MM.1S (cell line): ENCODE results near the gene STRADA.

Experiments
- DNase-seq: peaks from one replicate; pipeline ENCODE4 v3.0.0-alpha.2; 2015
- H2AFZ ChIP-seq: fragments of 300-600 bp; sonication (generic); 2 replicates; pipeline ENCODE4 v1.6.0; 2016; ENCODE audit warnings: antibody characterized with exemption, low read length
- H3F3A ChIP-seq: fragments of 300-600 bp; sonication (generic); 2 replicates; pipeline ENCODE4 v1.6.1; 2016; ENCODE audit warnings: mild to moderate bottlenecking, antibody characterized with exemption, low read length, moderate library complexity, mixed read lengths; ENCODE audit not compliant: insufficient read depth
- H3K27ac ChIP-seq: fragments of 300-600 bp; sonication (generic); 2 replicates; pipeline ENCODE4 v1.5.1; 2016; ENCODE audit warnings: mild to moderate bottlenecking, low read length
- H3K27me3 ChIP-seq: fragments of 300-600 bp; sonication (generic); replicated peaks from 2 replicates; pipeline ENCODE4 v1.6.0; 2016; ENCODE audit warnings: low read length; ENCODE audit not compliant: insufficient read depth
- H3K36me3 ChIP-seq: fragments of 300-600 bp; sonication (generic); replicated peaks from 2 replicates; pipeline ENCODE4 v1.6.1; 2016; ENCODE audit warnings: mild to moderate bottlenecking, low read length, mixed read lengths; ENCODE audit not compliant: insufficient read depth
- H3K4me1 ChIP-seq: fragments of 300-600 bp; sonication (generic); 2 replicates; pipeline ENCODE4 v1.6.1; 2016; ENCODE audit warnings: low read length, mixed read lengths
- H3K4me2 ChIP-seq: fragments of 300-600 bp; sonication (generic); 2 replicates; pipeline ENCODE4 v1.6.0; 2016; ENCODE audit warnings: low read depth, low read length
- H3K4me3 ChIP-seq: fragments of 300-600 bp; sonication (generic); 2 replicates; pipeline ENCODE4 v1.5.1; 2016; ENCODE audit warnings: low read length, mixed read lengths
- H3K79me2 ChIP-seq: fragments of 300-600 bp; sonication (generic); 2 replicates; pipeline ENCODE4 v1.6.1; 2016; ENCODE audit warnings: mixed run types, low read length, mixed read lengths
- H3K9ac ChIP-seq: fragments of 300-600 bp; sonication (generic); 2 replicates; pipeline ENCODE4 v1.6.1; 2016; ENCODE audit warnings: low read length, mixed read lengths
- H3K9me2 ChIP-seq: fragments of 300-600 bp; sonication (generic); replicated peaks from 2 replicates; pipeline ENCODE4 v1.6.1; 2016; ENCODE audit warnings: mild to moderate bottlenecking, low read length, mixed read lengths; ENCODE audit not compliant: insufficient read depth
- H3K9me3 ChIP-seq: fragments of 300-600 bp; sonication (generic); replicated peaks from 2 replicates; pipeline ENCODE4 v1.6.1; 2016; ENCODE audit warnings: mild to moderate bottlenecking, low read length, mixed read lengths; ENCODE audit not compliant: insufficient read depth
- H4K20me1 ChIP-seq: fragments of 300-600 bp; sonication (generic); 2 replicates; pipeline ENCODE4 v1.6.1; 2016; ENCODE audit warnings: mild to moderate bottlenecking, low read length, moderate library complexity, mixed read lengths; ENCODE audit not compliant: insufficient read depth
- CTCF ChIP-seq: fragments of 300-600 bp; sonication (generic); IDR thresholded peaks from 2 replicates; pipeline ENCODE4 v1.5.1; 2016; ENCODE audit warnings: antibody characterized with exemption, low read length, mixed read lengths
- EZH2 ChIP-seq: fragments of 300-600 bp; sonication (generic); optimal IDR thresholded peaks from 2 replicates; pipeline ENCODE3; 2017; ENCODE audit warnings: low read depth, mild to moderate bottlenecking, antibody characterized with exemption, low read length, mixed read lengths
- EZH2phosphoT487 ChIP-seq: fragments of 300-600 bp; sonication (generic); IDR thresholded peaks from 2 replicates; pipeline ENCODE4 v1.6.1; 2018; ENCODE audit warnings: antibody characterized with exemption, low read length

The STRADA gene

GRCh38 chr17:63786117-63786516 is 44.5 kb upstream of the STRADA start:
- peaks cover 31% of the 10 kb centered on the region for H4K20me1 ChIP-seq
- peaks cover 89% of the 10 kb centered on the region for H3K79me2 ChIP-seq
- H3K27me3 ChIP-seq = no peaks in the 10 kb centered on the region

GRCh38 chr17:63785556-63785955 is 44.0 kb upstream of the STRADA start:
- Histone ChIP-seq H3F3A (no peaks in the 10 kb centered on the region), H3K4me2 (no peak overlapping the region), H3K9ac (no peak overlapping the region), H3K27ac (no peak overlapping the region), H4K20me1 (peaks cover 27% of the 10 kb centered on the region), H3K79me2 (peaks cover 89% of the 10 kb centered on the region), H3K9me3 (no peaks in the 10 kb centered on the region), H3K4me3 (no peak overlapping the region), H3K36me3 (peaks cover 9% of the 10 kb centered on the region), H3K9me2 (no peaks in the 10 kb centered on the region), H3K27me3 (no peaks in the 10 kb centered on the region), H2AFZ (no peak overlapping the region), H3K4me1 (no peaks in the 10 kb centered on the region)
- TF ChIP-seq EZH2phosphoT487 (no peak), CTCF (no peak), EZH2 (no peak)
- DNase-seq = no peak

More at GRCh38 chr17:63786117-63786516, 44.5 kb upstream of the STRADA start:
- Histone ChIP-seq H3K4me1 (no peaks in the 10 kb centered on the region), H2AFZ (no peak overlapping the region), H3K9me3 (no peaks in the 10 kb centered on the region), H3K4me2 (no peak overlapping the region), H3K9ac (no peak overlapping the region), H3K9me2 (no peaks in the 10 kb centered on the region), H3K36me3 (peaks cover 9% of the 10 kb centered on the region), H3K4me3 (no peak overlapping the region), H3K27ac (no peak overlapping the region), H3F3A (no peaks in the 10 kb centered on the region)
- TF ChIP-seq EZH2phosphoT487 (no peak), CTCF (no peak), EZH2 (no peak)
- DNase-seq = no peak

GRCh38 chr17:63783522-63783921 is 41.9 kb upstream of the STRADA start:
- Histone ChIP-seq H3K4me1 (no peaks in the 10 kb centered on the region), H3K27ac (no peak overlapping the region), H3F3A (no peaks in the 10 kb centered on the region), H4K20me1 (peaks cover 31% of the 10 kb centered on the region), H2AFZ (no peak overlapping the region), H3K79me2 (peaks cover 91% of the 10 kb centered on the region), H3K36me3 (peaks cover 9% of the 10 kb centered on the region), H3K9ac (no peak overlapping the region), H3K9me3 (no peaks in the 10 kb centered on the region), H3K4me2 (no peak overlapping the region), H3K9me2 (no peaks in the 10 kb centered on the region), H3K4me3 (no peak overlapping the region), H3K27me3 (no peaks in the 10 kb centered on the region)
- no peak for DNase-seq
- TF ChIP-seq EZH2 (no peak), EZH2phosphoT487 (no peak), CTCF (no peak)
